CD8-positive, alpha-beta memory T cell (primary cell): ENCODE data around the gene B9D2. TPM values are rescaled to one million over a fixed set of nuclear protein-coding genes. Genes with fewer than 3 reads are reported as not detected.

ENCODE experiments used
- CTCF ChIA-PET: fragments of 350-600 bp; sonication (Branson Sonifier 250); formaldehyde crosslinking; loops from one replicate; lab custom pipeline; 2021; ENCODE audit warnings: antibody characterized with exemption; lab: Charles Lee
- POLR2A ChIA-PET: fragments of 350-600 bp; sonication (Branson Sonifier 250); formaldehyde crosslinking; loops from one replicate; lab custom pipeline; 2021; ENCODE audit warnings: antibody characterized with exemption; lab: Charles Lee
- DNase-seq, 5 donors: peaks; one replicate each; pipeline versions ENCODE4 v3.0.0 to v3.0.0-alpha.2; 2020 to 2022; ENCODE audit warnings: mixed read lengths in 1 of 5
- H3K27ac ChIP-seq: one replicate; pipeline ENCODE4 v1.7.0; 2013; ENCODE audit warnings: low read depth, mild to moderate bottlenecking, low read length, moderate library complexity
- H3K27me3 ChIP-seq: 2 replicates; pipeline ENCODE4 v1.7.0; 2013; ENCODE audit warnings: low read length, mild to moderate bottlenecking; ENCODE audit not compliant: insufficient read depth, poor library complexity, severe bottlenecking
- H3K36me3 ChIP-seq: 2 replicates; pipeline ENCODE4 v1.7.0; 2013; ENCODE audit warnings: mild to moderate bottlenecking, low read length, moderate library complexity; ENCODE audit not compliant: insufficient read depth
- H3K4me1 ChIP-seq: 2 replicates; pipeline ENCODE4 v1.7.0; 2013; ENCODE audit warnings: mild to moderate bottlenecking, low read length, moderate library complexity; ENCODE audit not compliant: insufficient read depth
- H3K4me3 ChIP-seq: 2 replicates; pipeline ENCODE4 v1.7.0; 2013; ENCODE audit warnings: mild to moderate bottlenecking, low read length
- H3K9me3 ChIP-seq: 2 replicates; pipeline ENCODE4 v1.7.0; 2013; ENCODE audit warnings: mild to moderate bottlenecking, low read length
- H3K27ac Mint-ChIP-seq, 8 donors: one replicate each; pipeline ENCODE4 v1.8.0; 2020 to 2021; ENCODE audit warnings: mixed read lengths in 8 of 8, mild to moderate bottlenecking in 6 of 8, inconsistent platforms in 3 of 8, moderate library complexity in 3 of 8
- H3K27me3 Mint-ChIP-seq, 2 donors: one replicate each; pipeline ENCODE4 v1.8.0; 2020 to 2021; ENCODE audit warnings: mixed read lengths in 2 of 2, mild to moderate bottlenecking in 1 of 2, moderate library complexity in 1 of 2
- H3K36me3 Mint-ChIP-seq, 3 donors: one replicate each; pipeline ENCODE4 v1.8.0; 2020 to 2021; ENCODE audit warnings: mixed read lengths in 3 of 3, inconsistent platforms in 1 of 3, mild to moderate bottlenecking in 1 of 3
- H3K4me1 Mint-ChIP-seq, 3 donors: one replicate each; pipeline ENCODE4 v1.8.0; 2020 to 2021; ENCODE audit warnings: mixed read lengths in 3 of 3, inconsistent platforms in 1 of 3, mild to moderate bottlenecking in 1 of 3
- H3K4me3 Mint-ChIP-seq, 7 donors: one replicate each; pipeline ENCODE4 v1.8.0; 2020 to 2021; ENCODE audit warnings: mixed read lengths in 7 of 7, mild to moderate bottlenecking in 6 of 7, moderate library complexity in 4 of 7, inconsistent platforms in 2 of 7
- H3K9me3 Mint-ChIP-seq, 5 donors: one replicate each; pipeline ENCODE4 v1.8.0; 2020 to 2022; ENCODE audit warnings: mixed read lengths in 5 of 5, mild to moderate bottlenecking in 3 of 5, moderate library complexity in 2 of 5, inconsistent platforms in 1 of 5
- polyA plus RNA-seq: library from polyadenylated mRNA; unstranded; fragments of 300-500 nt; fragmentation: Illumina TruSeq; gene quantifications from one replicate; pipeline ENCODE4 v1.2.3, GENCODE V29; 2021
- total RNA-seq, 2 experiments: library from RNA; stranded (reverse); gene quantifications; one replicate each; pipeline ENCODE4 v1.2.3, GENCODE V29; 2021

The B9D2 gene
- total and polyA plus RNA-seq, 3 experiments from 2014 or later: 8.5 to 15.4 (median 9.7) TPM

- Mint-ChIP-seq H3K9me3 (no peaks in the 10 kb centered on the region), H3K36me3 (peaks cover 0 to 43% (median 5%) of the 10 kb centered on the region in 3 donors), H3K27ac (peak overlapping the region in 1 of 8 donors; percentile 74), H3K27me3 (no peaks in the 10 kb centered on the region), H3K4me1 (peaks cover 12 to 28% (median 13%) of the 10 kb centered on the region in 3 donors), H3K4me3 (no peak overlapping the region)
- Histone ChIP-seq H3K27ac (no peak overlapping the region), H3K4me3 (no peak overlapping the region), H3K27me3 (no peaks in the 10 kb centered on the region), H3K9me3 (no peaks in the 10 kb centered on the region), H3K36me3 (peaks cover 5% of the 10 kb centered on the region), H3K4me1 (peaks cover 5% of the 10 kb centered on the region)
- DNase-seq: no peak
- CTCF ChIA-PET: interaction anchor here (2.0 kb wide), 1 partner anchor 32 kb away, joined by 8 read pairs; the partner anchor contains the start of gene DMAC2
- POLR2A ChIA-PET: interaction anchor here (1.2 kb wide), 1 partner anchor 145 kb away, joined by 3 read pairs; no protein-coding TSS in a partner anchor
Observed at GRCh38 chr19:41408256-41408655, 44.3 kb upstream of the B9D2 start.

GRCh38 chr19:41407271-41407670, 43.3 kb upstream of the B9D2 start:
- DNase-seq: no peak
- peaks cover 0 to 42% (median 4%) of the 10 kb centered on the region in 3 donors for H3K36me3 Mint-ChIP-seq
- no peaks in the 10 kb centered on the region for H3K9me3 Mint-ChIP-seq
- H3K4me3 Mint-ChIP-seq: no peak overlapping the region
- no peak overlapping the region for H3K4me3 ChIP-seq
- ChIA-PET CTCF (interaction anchor here (2.0 kb wide), 1 partner anchor 33 kb away, joined by 8 read pairs; the partner anchor contains the start of gene DMAC2), POLR2A (no interaction called here)
- peak overlapping the region in 1 of 8 donors; percentile 83 for H3K27ac Mint-ChIP-seq
- H3K27me3 Mint-ChIP-seq: no peaks in the 10 kb centered on the region
- H3K36me3 ChIP-seq: no peaks in the 10 kb centered on the region
- H3K27me3 ChIP-seq: no peaks in the 10 kb centered on the region
- peaks cover 12 to 33% (median 17%) of the 10 kb centered on the region in 3 donors for H3K4me1 Mint-ChIP-seq
- H3K4me1 ChIP-seq: peaks cover 5% of the 10 kb centered on the region
- no peak overlapping the region for H3K27ac ChIP-seq
- H3K9me3 ChIP-seq: no peaks in the 10 kb centered on the region

- ChIA-PET POLR2A (interaction anchor here (0.6 to 0.8 kb wide), 2 partner anchors 23 to 57 kb away, joined by 3 read pairs; no protein-coding TSS in a partner anchor), CTCF (no interaction called here)
Observed at GRCh38 chr19:41405776-41406175, 41.8 kb upstream of the B9D2 start.

GRCh38 chr19:41403181-41403970, 39.4 kb upstream of the B9D2 start:
- H3K36me3 Mint-ChIP-seq: peaks cover 0 to 26% (median 1%) of the 10 kb centered on the region in 3 donors
- H3K27me3 ChIP-seq: no peaks in the 10 kb centered on the region
- peak overlapping the region in 1 of 7 donors; percentile 52 for H3K4me3 Mint-ChIP-seq
- peaks cover 6% of the 10 kb centered on the region for H3K36me3 ChIP-seq
- peaks cover 8% of the 10 kb centered on the region for H3K4me1 ChIP-seq
- no peaks in the 10 kb centered on the region for H3K27me3 Mint-ChIP-seq
- no peak overlapping the region for H3K27ac ChIP-seq
- no peaks in the 10 kb centered on the region for H3K9me3 Mint-ChIP-seq
- ChIA-PET POLR2A (interaction anchor here (0.5 kb wide), 1 partner anchor 39 kb away, joined by 3 read pairs; no protein-coding TSS in a partner anchor), CTCF (no interaction called here)
- DNase-seq: no peak
- H3K9me3 ChIP-seq: no peaks in the 10 kb centered on the region
- H3K27ac Mint-ChIP-seq: peak overlapping the region in 3 of 8 donors; percentile 68 to 84 (median 71)
- no peak overlapping the region for H3K4me3 ChIP-seq
- H3K4me1 Mint-ChIP-seq: peaks cover 21 to 41% (median 22%) of the 10 kb centered on the region in 3 donors

More at GRCh38 chr19:41405776-41406175, 41.8 kb upstream of the B9D2 start:
- Histone ChIP-seq H3K27me3 (no peaks in the 10 kb centered on the region), H3K4me1 (peaks cover 5% of the 10 kb centered on the region), H3K9me3 (no peaks in the 10 kb centered on the region), H3K36me3 (peaks cover 6% of the 10 kb centered on the region), H3K4me3 (no peak overlapping the region), H3K27ac (no peak overlapping the region)
- Mint-ChIP-seq H3K4me1 (peaks cover 18 to 43% (median 23%) of the 10 kb centered on the region in 3 donors), H3K9me3 (no peaks in the 10 kb centered on the region), H3K36me3 (peaks cover 0 to 38% (median 1%) of the 10 kb centered on the region in 3 donors), H3K27me3 (no peaks in the 10 kb centered on the region), H3K4me3 (no peak overlapping the region), H3K27ac (peak overlapping the region in 2 of 8 donors; percentile 41 to 57)
- no peak for DNase-seq

GRCh38 chr19:41402010-41402409, 38.1 kb upstream of the B9D2 start:
- no peak for DNase-seq
- H3K9me3 ChIP-seq: no peaks in the 10 kb centered on the region
- no peaks in the 10 kb centered on the region for H3K9me3 Mint-ChIP-seq
- H3K4me1 ChIP-seq: peaks cover 13% of the 10 kb centered on the region
- peaks cover 6% of the 10 kb centered on the region for H3K36me3 ChIP-seq
- POLR2A ChIA-PET: no interaction called here
- no peaks in the 10 kb centered on the region for H3K27me3 ChIP-seq
- H3K36me3 Mint-ChIP-seq: peaks cover 0 to 30% (median under 1%) of the 10 kb centered on the region in 3 donors
- CTCF ChIA-PET: interaction anchor here (1.2 kb wide), 1 partner anchor 36 kb away, joined by 4 read pairs; no protein-coding TSS in a partner anchor
- H3K4me3 Mint-ChIP-seq: peak overlapping the region in 1 of 7 donors; percentile 51
- peaks cover 31 to 54% (median 36%) of the 10 kb centered on the region in 3 donors for H3K4me1 Mint-ChIP-seq
- no peak overlapping the region for H3K27ac ChIP-seq
- H3K27me3 Mint-ChIP-seq: no peaks in the 10 kb centered on the region
- no peak overlapping the region for H3K4me3 ChIP-seq
- H3K27ac Mint-ChIP-seq: peak overlapping the region in 2 of 8 donors; percentile 22 to 63

GRCh38 chr19:41401483-41401882, 37.5 kb upstream of the B9D2 start:
- Mint-ChIP-seq H3K9me3 (no peaks in the 10 kb centered on the region), H3K36me3 (peaks cover 0 to 28% (median 0%) of the 10 kb centered on the region in 3 donors), H3K27me3 (no peaks in the 10 kb centered on the region), H3K4me1 (peaks cover 35 to 56% (median 41%) of the 10 kb centered on the region in 3 donors), H3K27ac (peak overlapping the region in 2 of 8 donors; percentile 63 to 66), H3K4me3 (peak overlapping the region in 3 of 7 donors; percentile 17 to 51 (median 29))
- Histone ChIP-seq H3K4me1 (peaks cover 14% of the 10 kb centered on the region), H3K27ac (no peak overlapping the region), H3K9me3 (no peaks in the 10 kb centered on the region), H3K4me3 (no peak overlapping the region), H3K27me3 (no peaks in the 10 kb centered on the region), H3K36me3 (peaks cover 6% of the 10 kb centered on the region)
- no peak for DNase-seq
- CTCF ChIA-PET: interaction anchor here (1.2 kb wide), 1 partner anchor 36 kb away, joined by 4 read pairs; no protein-coding TSS in a partner anchor
- POLR2A ChIA-PET: no interaction called here

GRCh38 chr19:41399525-41399924, 35.6 kb upstream of the B9D2 start:
- no peaks in the 10 kb centered on the region for H3K9me3 ChIP-seq
- H3K27ac Mint-ChIP-seq: peak overlapping the region in 5 of 8 donors; percentile 36 to 96 (median 73)
- no peaks in the 10 kb centered on the region for H3K27me3 Mint-ChIP-seq
- CTCF ChIA-PET: no interaction called here
- H3K4me3 ChIP-seq: no peak overlapping the region
- H3K27ac ChIP-seq: no peak overlapping the region
- H3K9me3 Mint-ChIP-seq: no peaks in the 10 kb centered on the region
- peaks cover 46 to 65% (median 53%) of the 10 kb centered on the region in 3 donors for H3K4me1 Mint-ChIP-seq
- POLR2A ChIA-PET: interaction anchor here (1.1 kb wide), 1 partner anchor 15 kb away, joined by 3 read pairs; no protein-coding TSS in a partner anchor
- H3K27me3 ChIP-seq: no peaks in the 10 kb centered on the region
- no peak for DNase-seq
- H3K4me3 Mint-ChIP-seq: peak overlapping the region in 6 of 7 donors; percentile 28 to 97 (median 96)
- peaks cover 0 to 28% (median 0%) of the 10 kb centered on the region in 3 donors for H3K36me3 Mint-ChIP-seq
- H3K4me1 ChIP-seq: peaks cover 27% of the 10 kb centered on the region
- H3K36me3 ChIP-seq: peaks cover 6% of the 10 kb centered on the region
